HepG2 (cell line): Measurements from ENCODE around the gene ZNF574. TPM values are rescaled to one million over a fixed set of nuclear protein-coding genes. Genes with fewer than 3 reads are reported as not detected.

Experiments used
- ATAC-seq: fragments of 200-7000 bp; cut with Tn5 transposase; 3 replicates; pipeline ENCODE4 v1.9.1; 2020; ENCODE audit warnings: mild to moderate bottlenecking, moderate library complexity
- BruUV-seq: library from RNA; stranded (reverse); fragments of 400-500 nt; replicated peaks from 2 replicates; lab custom pipeline; 2021; lab: Mats Ljungman, UMichigan
- CTCF ChIA-PET: fragments of 300-600 bp; formaldehyde crosslinking; extraction: SDS; loops from one replicate; lab custom pipeline; 2021; ENCODE audit warnings: low total read pairs, inconsistent platforms, low intra/inter-chr PET ratio; lab: Yijun Ruan, JAX
- POLR2A ChIA-PET: fragments of 350-600 bp; sonication (Branson Sonifier 250); formaldehyde crosslinking; loops from one replicate; lab custom pipeline; 2020; ENCODE audit warnings: antibody characterized with exemption, inconsistent platforms; lab: Yijun Ruan, JAX
- DNase-seq: peaks from one replicate; pipeline ENCODE4 v3.0.0-alpha.2; 2015; ENCODE audit warnings: low spot score
- FAIRE-seq: peaks from 3 replicates; lab custom pipeline; 2011; peaks lifted over from hg19 to GRCh38; lab: Jason Lieb, UNC
- H2AFZ ChIP-seq: one replicate; pipeline ENCODE4 v1.6.1; 2011; ENCODE audit warnings: low read length, inconsistent platforms
- H3K27ac ChIP-seq: fragments of 300-600 bp; 3 replicates; pipeline ENCODE4 v1.8.0; 2011; ENCODE audit warnings: mixed run types, mild to moderate bottlenecking, mixed read lengths, low read length, inconsistent platforms; ENCODE audit not compliant: insufficient read depth; ENCODE audit errors: extremely low read length
- H3K27me3 ChIP-seq, 2 experiments: fragments of 200-600 bp in 1 of 2; 2 replicates in 1 of 2; 3 replicates in 1 of 2; pipeline versions ENCODE4 v1.6.0 to v1.8.0; 2011; ENCODE audit warnings: low read length in 2 of 2, mild to moderate bottlenecking in 2 of 2, moderate library complexity in 2 of 2, inconsistent platforms in 1 of 2; ENCODE audit not compliant: insufficient read depth in 2 of 2, control insufficient read depth in 1 of 2
- H3K36me3 ChIP-seq, 2 experiments: fragments of 200-600 bp in 1 of 2; replicated peaks in 1 of 2; 2 replicates in 1 of 2; 3 replicates in 1 of 2; pipeline versions ENCODE4 v1.5.1 to v1.8.0; 2011; ENCODE audit warnings: low read length in 2 of 2, inconsistent platforms in 1 of 2; ENCODE audit not compliant: insufficient read depth in 2 of 2, control insufficient read depth in 1 of 2
- H3K4me1 ChIP-seq: 2 replicates; pipeline ENCODE4 v1.5.1; 2012; ENCODE audit warnings: low read length, inconsistent platforms; ENCODE audit not compliant: insufficient read depth
- H3K4me2 ChIP-seq: 2 replicates; pipeline ENCODE4 v1.6.0; 2011; ENCODE audit warnings: low read depth, low read length, inconsistent platforms
- H3K4me3 ChIP-seq, 3 experiments: fragments of 200-600 bp in 1 of 3; sonication (generic), shearing (Covaris generic) in 1 of 3; replicated peaks in 1 of 3; 2 replicates each; pipeline ENCODE4 v1.5.1; 2011 to 2016; ENCODE audit warnings: low read length in 3 of 3, inconsistent platforms in 2 of 3, low read depth in 2 of 3, mild to moderate bottlenecking in 2 of 3, control low read depth in 1 of 3, mixed read lengths in 1 of 3; ENCODE audit not compliant: insufficient read depth in 1 of 3
- H3K79me2 ChIP-seq: one replicate; pipeline ENCODE4 v1.6.1; 2011; ENCODE audit warnings: low read length, inconsistent platforms; ENCODE audit not compliant: insufficient read depth
- H3K9ac ChIP-seq: 2 replicates; pipeline ENCODE4 v1.6.0; 2011; ENCODE audit warnings: mild to moderate bottlenecking, low read depth, low read length, inconsistent platforms; ENCODE audit not compliant: insufficient read depth
- H3K9me3 ChIP-seq: 2 replicates; pipeline ENCODE4 v1.5.1; 2012; ENCODE audit warnings: mild to moderate bottlenecking, low read length
- H4K20me1 ChIP-seq: 2 replicates; pipeline ENCODE4 v1.6.0; 2011; ENCODE audit warnings: inconsistent platforms, mild to moderate bottlenecking, low read length, moderate library complexity; ENCODE audit not compliant: insufficient read depth
- ARNTL ChIP-seq: sonication (generic); formaldehyde crosslinking; IDR thresholded peaks from 2 replicates; pipeline ENCODE4 v1.4.0; 2020; ENCODE audit warnings: mild to moderate bottlenecking, missing genetic modification reagents
- ATF4 ChIP-seq, 2 experiments: fragments of 450-650 bp in 1 of 2; sonication (generic) in 1 of 2; formaldehyde crosslinking; IDR thresholded peaks; 2 replicates each; pipeline versions ENCODE4 v1.5.0 to v1.8.0; 2020 to 2022; ENCODE audit warnings: mild to moderate bottlenecking in 1 of 2, missing genetic modification reagents in 1 of 2
- CREBL2 ChIP-seq: sonication (generic); formaldehyde crosslinking; IDR thresholded peaks from 2 replicates; pipeline ENCODE4 v1.8.1; 2023; ENCODE audit warnings: missing genetic modification reagents, mild to moderate bottlenecking, borderline replicate concordance
- DRAP1 ChIP-seq: IDR thresholded peaks from 2 replicates; pipeline ENCODE4 v1.6.1; 2016; ENCODE audit warnings: missing genetic modification reagents, missing compliant biosample characterization
- MIER2 ChIP-seq: IDR thresholded peaks from 2 replicates; pipeline ENCODE4 v1.6.1; 2016; ENCODE audit warnings: missing biosample characterization, missing genetic modification reagents
- REST ChIP-seq, 2 experiments: IDR thresholded peaks; 2 replicates each; pipeline ENCODE4 v1.6.1; 2011 to 2012; ENCODE audit warnings: low read length in 2 of 2, borderline replicate concordance in 1 of 2, low read depth in 1 of 2, mild to moderate bottlenecking in 1 of 2, moderate library complexity in 1 of 2
- ZGPAT ChIP-seq: IDR thresholded peaks from 2 replicates; pipeline ENCODE4 v1.6.1; 2016; ENCODE audit warnings: mild to moderate bottlenecking
- WGBS: methylation state at CpG from one replicate; pipeline ENCODE4 v1.1.6; 2017; ENCODE audit warnings: low lambda C conversion rate; 5-methylcytosine and 5-hydroxymethylcytosine counted together
- in situ Hi-C: cut with HindIII; loops from 2 replicates; pipeline ENCODE4 v1.10.0; 2017; ENCODE audit warnings: low pct_unique_long_range_greater_than_20kb; ENCODE audit not compliant: extremely low pct_ligation_motif_present
- intact Hi-C: fragments of 100-400 bp; cut with micrococcal nuclease; formaldehyde crosslinking; loops from one replicate; pipeline ENCODE4 v1.10.0; 2022; ENCODE audit not compliant: unreplicated experiment
- polyA plus RNA-seq, 8 experiments: library from polyadenylated mRNA; depleted of rRNA in 3 of 8; stranded (reverse) in 7 of 8; unstranded in 1 of 8; fragments of >200 nt; fragmentation: Illumina TruSeq in 4 of 8; extraction: Trizol in 4 of 8; gene quantifications; 2 replicates each; pipeline versions ENCODE4 v1.2.1 to v1.2.3, GENCODE V29; 2011 to 2016; ENCODE audit warnings: low read depth in 4 of 8, missing spikeins in 1 of 8, mixed read lengths in 1 of 8; ENCODE audit not compliant: insufficient read depth in 1 of 8
- total RNA-seq, 5 experiments: library from RNA; depleted of rRNA; stranded (reverse); fragments of >200 nt; fragmentation: Illumina TruSeq; extraction: Trizol; gene quantifications; 2 replicates each; pipeline ENCODE4 v1.2.3, GENCODE V29; 2016; ENCODE audit warnings: low read depth in 1 of 5

ZNF574 gene
- total and polyA plus RNA-seq, 2 of the 13 experiments (the other 11 are each of a cell fraction or from before 2014, with no cell fraction given) = 7.7 to 7.9 TPM

- H3K9me3 ChIP-seq = no peaks in the 10 kb centered on the region
- ATAC-seq (no peak), DNase-seq (no peak), FAIRE-seq (no peak)
- no peak overlapping the region for H3K4me2 ChIP-seq
- H3K4me3 ChIP-seq = no peak overlapping the region
- H3K36me3 ChIP-seq = no peaks in the 10 kb centered on the region
- WGBS = 10% methylated on average over 2 of the region's 4 CpGs
- no peak overlapping the region for H3K9ac ChIP-seq
- ChIA-PET POLR2A (no interaction called here), CTCF (no interaction called here)
- H4K20me1 ChIP-seq = no peaks in the 10 kb centered on the region
- in situ Hi-C loops (no loop called here), intact Hi-C loops (no loop called here)
- TF ChIP-seq REST (IDR thresholded peaks at IDR 0.05; ENCODE audit: borderline replicate concordance in 1 of 2, low read depth in 1 of 2, low read length in 2 of 2) = no peak
- no peak overlapping the region for H2AFZ ChIP-seq
- H3K79me2 ChIP-seq = no peaks in the 10 kb centered on the region
- BruUV-seq = no TSS peak
- H3K27me3 ChIP-seq = peaks cover 1 to 28% of the 10 kb centered on the region in 2 experiments; a peak in 4 of 5 replicates
- no peak overlapping the region for H3K27ac ChIP-seq
- peaks cover 5% of the 10 kb centered on the region; the same call in 1 of the 2 replicates for H3K4me1 ChIP-seq
Measured at GRCh38 chr19:42093505-42093904, 17.5 kb downstream of the ZNF574 start.

GRCh38 chr19:42093926-42094325 lies 18.0 kb downstream of the ZNF574 start:
- in situ Hi-C loops (no loop called here), intact Hi-C loops (no loop called here)
- ChIA-PET CTCF (no interaction called here), POLR2A (no interaction called here)
- Histone ChIP-seq H3K4me3 (no peak overlapping the region), H3K4me1 (0 out of 2 replicates have a peak, but pooled peaks cover 1% of the 10 kb centered on the region), H3K9ac (no peak overlapping the region), H3K27ac (no peak overlapping the region), H3K36me3 (no peaks in the 10 kb centered on the region), H4K20me1 (no peaks in the 10 kb centered on the region), H3K27me3 (peaks cover 0 to 24% of the 10 kb centered on the region in 2 experiments; a peak in 3 of 5 replicates), H3K79me2 (no peaks in the 10 kb centered on the region), H3K4me2 (no peak overlapping the region), H3K9me3 (no peaks in the 10 kb centered on the region), H2AFZ (no peak overlapping the region)
- ATAC-seq (no peak), DNase-seq (no peak), FAIRE-seq (no peak)
- 26% methylated on average over 4 of the region's 4 CpGs for WGBS
- BruUV-seq = no TSS peak
- TF ChIP-seq ATF4 (CRISPR knock-in tag; IDR thresholded peaks at IDR 0.05) = no peak
- no peak for TF ChIP-seq CREBL2
- no peak for TF ChIP-seq MIER2 (CRISPR knock-in tag)
- TF ChIP-seq DRAP1 (CRISPR knock-in tag) = no peak
- no peak for TF ChIP-seq ZGPAT (CRISPR knock-in tag)
- no peak for TF ChIP-seq ARNTL (CRISPR knock-in tag)
